Hepatocyte (in vitro differentiated cells): ENCODE data around the gene KMO. TPM values are rescaled to one million over a fixed set of nuclear protein-coding genes. Genes with fewer than 3 reads are reported as not detected.
A peak's percentile ranks its signal among the peaks of the same experiment; 100 is the strongest.

Experiments used
- DNase-seq: peaks from one replicate; pipeline ENCODE4 v3.0.0-alpha.2; 2016; ENCODE audit warnings: low spot score
- H2AFZ ChIP-seq: fragments of 200-600 bp; sonication (generic); 2 replicates; pipeline ENCODE4 v1.6.0; 2016; ENCODE audit warnings: antibody characterized with exemption, mild to moderate bottlenecking
- H3K27ac ChIP-seq: fragments of 200-600 bp; sonication (generic); 2 replicates; pipeline ENCODE4 v1.5.1; 2016; ENCODE audit warnings: mild to moderate bottlenecking
- H3K27me3 ChIP-seq: fragments of 200-600 bp; sonication (generic); 2 replicates; pipeline ENCODE4 v1.6.1; 2016
- H3K36me3 ChIP-seq: fragments of 200-600 bp; sonication (generic); replicated peaks from 2 replicates; pipeline ENCODE4 v1.5.1; 2016; ENCODE audit warnings: low read depth; ENCODE audit not compliant: insufficient read depth
- H3K4me1 ChIP-seq: fragments of 200-600 bp; sonication (generic); 2 replicates; pipeline ENCODE4 v1.5.1; 2016; ENCODE audit warnings: mild to moderate bottlenecking, moderate library complexity; ENCODE audit not compliant: insufficient read depth
- H3K4me2 ChIP-seq: fragments of 200-600 bp; sonication (generic); 2 replicates; pipeline ENCODE4 v1.6.0; 2016
- H3K4me3 ChIP-seq: fragments of 200-600 bp; sonication (generic); 2 replicates; pipeline ENCODE4 v1.5.1; 2016; ENCODE audit warnings: mild to moderate bottlenecking
- H3K79me2 ChIP-seq: fragments of 200-600 bp; sonication (generic); 2 replicates; pipeline ENCODE4 v1.6.0; 2017; ENCODE audit warnings: mild to moderate bottlenecking
- H3K9me2 ChIP-seq: fragments of 200-600 bp; sonication (generic); replicated peaks from 2 replicates; pipeline ENCODE4 v1.6.0; 2017; ENCODE audit warnings: mild to moderate bottlenecking; ENCODE audit not compliant: insufficient read depth
- H3K9me3 ChIP-seq: fragments of 200-600 bp; sonication (generic); 2 replicates; pipeline ENCODE4 v1.5.1; 2016; ENCODE audit warnings: low read depth, mild to moderate bottlenecking
- H4K20me1 ChIP-seq: fragments of 200-600 bp; sonication (generic); 2 replicates; pipeline ENCODE4 v1.6.0; 2016; ENCODE audit warnings: mild to moderate bottlenecking; ENCODE audit not compliant: insufficient read depth, poor library complexity, severe bottlenecking
- EZH2 ChIP-seq: fragments of 200-600 bp; sonication (generic); IDR thresholded peaks from 2 replicates; pipeline ENCODE4 v1.6.1; 2016; ENCODE audit warnings: antibody characterized with exemption, mild to moderate bottlenecking, borderline replicate concordance
- EZH2phosphoT487 ChIP-seq: fragments of 200-600 bp; sonication (generic); IDR thresholded peaks from one replicate; pipeline ENCODE4 v1.6.1; 2018; ENCODE audit warnings: antibody characterized with exemption, mild to moderate bottlenecking, low read depth, moderate library complexity; ENCODE audit not compliant: unreplicated experiment, severe bottlenecking
- WGBS: methylation state at CpG from one replicate; pipeline ENCODE4 v1.1.6; 2016; ENCODE audit warnings: low lambda C conversion rate; ENCODE audit errors: missing lambda C conversion rate; 5-methylcytosine and 5-hydroxymethylcytosine counted together
- polyA plus RNA-seq: library from polyadenylated mRNA; unstranded; fragments of >200 nt; fragmentation: Nextera tagmentation; extraction: Ambion mirVana; gene quantifications from 2 replicates; pipeline ENCODE4 v1.2.1, GENCODE V29; 2016
- total RNA-seq: library from RNA; depleted of rRNA; stranded (reverse); fragments of >200 nt; gene quantifications from 2 replicates; pipeline ENCODE4 v1.2.3, GENCODE V29; 2014
- TF ChIP-seq, protein P1 (sequence below): fragments of 200-600 bp; sonication (generic); IDR thresholded peaks from 2 replicates; pipeline ENCODE4 v1.5.1; 2016; ENCODE audit warnings: antibody characterized with exemption, mild to moderate bottlenecking; ENCODE audit not compliant: poor library complexity

The KMO gene
- total and polyA plus RNA-seq, 2 experiments from 2014 or later = 1.4 to 2.8 TPM

DNA sequence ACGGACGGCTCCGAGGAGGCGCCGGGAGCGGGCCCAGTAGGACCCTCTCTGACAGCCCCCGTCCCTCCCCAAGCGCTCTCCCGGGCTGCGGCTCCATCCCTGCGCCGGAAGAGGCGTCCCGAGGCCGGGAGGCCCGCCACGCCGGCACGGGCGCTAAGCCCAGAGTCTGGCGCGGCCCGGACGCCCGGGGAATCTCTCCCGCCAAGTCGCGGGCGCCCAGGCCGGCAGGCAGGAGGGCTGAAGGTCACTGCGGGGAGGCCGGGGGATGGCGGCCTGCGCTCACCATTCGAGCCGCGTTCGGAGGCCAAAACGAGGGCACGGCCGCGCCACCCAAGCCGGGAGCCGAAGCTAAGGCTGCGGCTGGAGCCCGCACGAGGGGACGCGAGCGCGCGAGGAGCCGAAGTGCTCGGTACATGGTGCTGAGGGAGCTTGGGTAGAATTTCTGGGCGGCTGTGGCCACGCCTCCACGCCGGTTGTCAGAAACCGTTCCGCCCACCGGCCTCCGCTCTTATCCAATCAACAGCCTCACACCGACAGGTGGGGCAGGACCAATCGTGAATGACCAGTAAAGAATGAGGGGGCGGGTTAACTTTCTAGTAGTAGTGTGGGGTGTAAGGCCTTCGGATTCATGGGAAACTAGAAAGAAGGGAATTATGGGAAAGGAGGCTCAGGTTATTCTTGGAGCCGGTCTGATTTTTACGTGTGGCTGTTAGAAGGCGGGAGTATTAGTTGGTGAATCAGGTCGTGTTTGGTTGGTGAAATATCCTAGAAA lies 12.7 kb upstream of the KMO start, which contains the start of gene FH:
Gene FH (minus strand): TSS at position 448 of the 772 bp plus-strand sequence. CDS start 33 bp downstream, at position 415.
- Histone ChIP-seq H3K27me3 (peaks cover 7% of the 10 kb centered on the region), H3K79me2 (peaks cover 43% of the 10 kb centered on the region), H3K9me2 (no peaks in the 10 kb centered on the region), H4K20me1 (peaks cover 6% of the 10 kb centered on the region), H3K4me2 (peak within 1 kb of the TSS; percentile 89), H3K27ac (peak within 1 kb of the TSS; percentile 82), H2AFZ (peak within 1 kb of the TSS; percentile 62), H3K36me3 (no peaks in the 10 kb centered on the region), H3K4me3 (peak within 1 kb of the TSS; percentile 33), H3K4me1 (peaks cover 5% of the 10 kb centered on the region), H3K9me3 (no peaks in the 10 kb centered on the region)
- TF ChIP-seq, protein P1, sequence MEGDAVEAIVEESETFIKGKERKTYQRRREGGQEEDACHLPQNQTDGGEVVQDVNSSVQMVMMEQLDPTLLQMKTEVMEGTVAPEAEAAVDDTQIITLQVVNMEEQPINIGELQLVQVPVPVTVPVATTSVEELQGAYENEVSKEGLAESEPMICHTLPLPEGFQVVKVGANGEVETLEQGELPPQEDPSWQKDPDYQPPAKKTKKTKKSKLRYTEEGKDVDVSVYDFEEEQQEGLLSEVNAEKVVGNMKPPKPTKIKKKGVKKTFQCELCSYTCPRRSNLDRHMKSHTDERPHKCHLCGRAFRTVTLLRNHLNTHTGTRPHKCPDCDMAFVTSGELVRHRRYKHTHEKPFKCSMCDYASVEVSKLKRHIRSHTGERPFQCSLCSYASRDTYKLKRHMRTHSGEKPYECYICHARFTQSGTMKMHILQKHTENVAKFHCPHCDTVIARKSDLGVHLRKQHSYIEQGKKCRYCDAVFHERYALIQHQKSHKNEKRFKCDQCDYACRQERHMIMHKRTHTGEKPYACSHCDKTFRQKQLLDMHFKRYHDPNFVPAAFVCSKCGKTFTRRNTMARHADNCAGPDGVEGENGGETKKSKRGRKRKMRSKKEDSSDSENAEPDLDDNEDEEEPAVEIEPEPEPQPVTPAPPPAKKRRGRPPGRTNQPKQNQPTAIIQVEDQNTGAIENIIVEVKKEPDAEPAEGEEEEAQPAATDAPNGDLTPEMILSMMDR = no peak
- TF ChIP-seq EZH2phosphoT487 (no peak), EZH2 (no peak)
- peak; percentile 99 for DNase-seq
- WGBS = under 1% methylated on average over 62 of the region's 70 CpGs

DNA sequence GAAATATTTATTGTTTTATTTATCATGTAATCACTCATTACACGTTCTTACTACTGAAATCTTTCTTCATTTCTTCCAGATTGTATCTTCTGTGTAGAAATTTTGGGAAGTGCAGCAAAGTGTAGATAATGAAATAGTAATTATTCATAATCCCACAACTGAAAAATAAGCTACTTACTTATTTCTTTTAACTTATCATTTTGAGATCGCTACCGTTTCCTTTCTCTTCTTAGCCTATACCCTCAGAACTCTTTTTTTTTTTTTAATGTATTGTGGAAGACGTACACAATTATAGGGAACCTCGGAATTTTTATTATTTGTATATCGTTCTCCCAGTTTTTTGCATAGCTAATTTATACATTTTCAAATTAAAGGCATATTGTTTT lies 12.1 kb upstream of the KMO start:
- peaks cover 6% of the 10 kb centered on the region for H4K20me1 ChIP-seq
- peak overlapping the region; percentile 69 for H3K4me2 ChIP-seq
- DNase-seq = no peak
- H3K27ac ChIP-seq = peak overlapping the region; percentile 4
- H3K9me3 ChIP-seq = no peaks in the 10 kb centered on the region
- peaks cover 5% of the 10 kb centered on the region for H3K4me1 ChIP-seq
- H2AFZ ChIP-seq = peak overlapping the region; percentile 62
- H3K4me3 ChIP-seq = peak overlapping the region; percentile 8
- H3K36me3 ChIP-seq = no peaks in the 10 kb centered on the region
- no peaks in the 10 kb centered on the region for H3K9me2 ChIP-seq
- H3K79me2 ChIP-seq = peaks cover 37% of the 10 kb centered on the region
- TF ChIP-seq EZH2 (no peak), EZH2phosphoT487 (no peak)
- TF ChIP-seq, protein P1 = no peak
- peaks cover 13% of the 10 kb centered on the region for H3K27me3 ChIP-seq
- WGBS = 32% methylated on average over 6 of the region's 6 CpGs

DNA sequence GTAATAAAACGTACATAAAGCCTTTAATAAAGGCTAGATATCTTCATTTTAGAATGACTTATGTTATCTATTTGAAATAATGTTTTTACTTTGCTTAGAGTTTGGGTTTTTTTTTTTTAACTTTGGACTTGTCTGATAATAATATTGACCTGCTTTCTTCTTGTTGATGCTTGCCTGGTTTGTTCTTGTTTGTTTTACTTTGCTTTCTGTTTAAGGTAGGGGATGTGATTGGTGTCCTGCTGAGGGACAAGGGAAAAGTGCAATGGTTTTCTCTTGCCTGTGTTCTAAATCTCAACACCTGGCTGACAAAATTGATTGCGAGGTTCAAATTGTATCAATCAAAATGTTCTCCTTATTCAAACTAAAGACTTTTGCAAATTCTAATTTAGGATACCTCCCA lies 10.5 kb upstream of the KMO start:
- H2AFZ ChIP-seq = no peak overlapping the region
- no peaks in the 10 kb centered on the region for H3K36me3 ChIP-seq
- H3K4me3 ChIP-seq = no peak overlapping the region
- peaks cover 5% of the 10 kb centered on the region for H3K4me1 ChIP-seq
- peaks cover 14% of the 10 kb centered on the region for H3K27me3 ChIP-seq
- no peaks in the 10 kb centered on the region for H3K9me3 ChIP-seq
- H3K79me2 ChIP-seq = peaks cover 20% of the 10 kb centered on the region
- H3K9me2 ChIP-seq = no peaks in the 10 kb centered on the region
- H3K27ac ChIP-seq = no peak overlapping the region
- H4K20me1 ChIP-seq = peaks cover 6% of the 10 kb centered on the region
- no peak for DNase-seq
- 84% methylated on average over 2 of the region's 2 CpGs for WGBS
- TF ChIP-seq EZH2phosphoT487 (no peak), EZH2 (no peak)
- TF ChIP-seq, protein P1 = no peak
- H3K4me2 ChIP-seq = no peak overlapping the region
